ENCODE data around the gene ANKRD63.

Gene ANKRD63

DNA sequence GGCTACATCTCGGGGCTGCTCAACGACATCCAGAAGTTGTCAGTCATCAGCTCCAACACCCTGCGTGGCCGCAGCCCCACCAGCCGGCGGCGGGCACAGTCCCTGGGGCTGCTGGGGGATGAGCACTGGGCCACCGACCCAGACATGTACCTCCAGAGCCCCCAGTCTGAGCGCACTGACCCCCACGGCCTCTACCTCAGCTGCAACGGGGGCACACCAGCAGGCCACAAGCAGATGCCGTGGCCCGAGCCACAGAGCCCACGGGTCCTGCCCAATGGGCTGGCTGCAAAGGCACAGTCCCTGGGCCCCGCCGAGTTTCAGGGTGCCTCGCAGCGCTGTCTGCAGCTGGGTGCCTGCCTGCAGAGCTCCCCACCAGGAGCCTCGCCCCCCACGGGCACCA is 17.0 kb downstream of the ANKRD63 start:
- H3K36me3 ChIP-seq: no peaks in the 10 kb centered on the region
- DNase-seq: no peak
- 0 out of 2 replicates have a peak, but pooled peaks cover 2% of the 10 kb centered on the region for H3K4me1 ChIP-seq
- TF ChIP-seq, protein P1, sequence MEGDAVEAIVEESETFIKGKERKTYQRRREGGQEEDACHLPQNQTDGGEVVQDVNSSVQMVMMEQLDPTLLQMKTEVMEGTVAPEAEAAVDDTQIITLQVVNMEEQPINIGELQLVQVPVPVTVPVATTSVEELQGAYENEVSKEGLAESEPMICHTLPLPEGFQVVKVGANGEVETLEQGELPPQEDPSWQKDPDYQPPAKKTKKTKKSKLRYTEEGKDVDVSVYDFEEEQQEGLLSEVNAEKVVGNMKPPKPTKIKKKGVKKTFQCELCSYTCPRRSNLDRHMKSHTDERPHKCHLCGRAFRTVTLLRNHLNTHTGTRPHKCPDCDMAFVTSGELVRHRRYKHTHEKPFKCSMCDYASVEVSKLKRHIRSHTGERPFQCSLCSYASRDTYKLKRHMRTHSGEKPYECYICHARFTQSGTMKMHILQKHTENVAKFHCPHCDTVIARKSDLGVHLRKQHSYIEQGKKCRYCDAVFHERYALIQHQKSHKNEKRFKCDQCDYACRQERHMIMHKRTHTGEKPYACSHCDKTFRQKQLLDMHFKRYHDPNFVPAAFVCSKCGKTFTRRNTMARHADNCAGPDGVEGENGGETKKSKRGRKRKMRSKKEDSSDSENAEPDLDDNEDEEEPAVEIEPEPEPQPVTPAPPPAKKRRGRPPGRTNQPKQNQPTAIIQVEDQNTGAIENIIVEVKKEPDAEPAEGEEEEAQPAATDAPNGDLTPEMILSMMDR (IDR thresholded peaks at IDR 0.05; ENCODE audit: low read depth, low read length): no peak
- no peaks in the 10 kb centered on the region for H3K27me3 ChIP-seq
- H3K9me3 ChIP-seq: no peaks in the 10 kb centered on the region
- H3K4me3 ChIP-seq (ENCODE audit: low read depth, low read length): no peak overlapping the region

DNA sequence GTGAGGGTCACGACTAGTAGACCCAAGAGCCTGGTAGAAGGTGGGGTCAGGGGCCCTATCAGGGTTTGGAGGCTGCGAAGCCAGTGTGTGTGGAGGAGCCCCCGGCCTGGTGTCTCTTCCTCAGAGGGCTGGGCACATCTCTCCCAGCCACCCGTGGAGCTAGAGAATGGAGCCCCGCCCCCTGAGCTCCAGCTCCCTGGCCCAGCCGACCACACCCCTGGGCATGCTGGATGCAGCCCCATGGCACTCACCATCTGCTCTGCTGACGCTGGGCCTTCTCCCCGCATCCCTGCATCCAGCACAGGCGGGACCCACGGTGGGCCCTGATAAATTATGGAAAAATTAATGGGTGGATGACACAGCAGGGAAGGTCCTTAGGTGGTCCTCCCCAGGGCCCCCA is 17.5 kb downstream of the ANKRD63 start:
- TF ChIP-seq, protein P1 (IDR thresholded peaks at IDR 0.05; ENCODE audit: low read depth, low read length): no peak
- H3K9me3 ChIP-seq: no peaks in the 10 kb centered on the region
- no peak overlapping the region for H3K4me3 ChIP-seq (ENCODE audit: low read depth, low read length)
- no peaks in the 10 kb centered on the region for H3K27me3 ChIP-seq
- 0 out of 2 replicates have a peak, but pooled peaks cover 2% of the 10 kb centered on the region for H3K4me1 ChIP-seq
- no peak for DNase-seq
- no peaks in the 10 kb centered on the region for H3K36me3 ChIP-seq

DNA sequence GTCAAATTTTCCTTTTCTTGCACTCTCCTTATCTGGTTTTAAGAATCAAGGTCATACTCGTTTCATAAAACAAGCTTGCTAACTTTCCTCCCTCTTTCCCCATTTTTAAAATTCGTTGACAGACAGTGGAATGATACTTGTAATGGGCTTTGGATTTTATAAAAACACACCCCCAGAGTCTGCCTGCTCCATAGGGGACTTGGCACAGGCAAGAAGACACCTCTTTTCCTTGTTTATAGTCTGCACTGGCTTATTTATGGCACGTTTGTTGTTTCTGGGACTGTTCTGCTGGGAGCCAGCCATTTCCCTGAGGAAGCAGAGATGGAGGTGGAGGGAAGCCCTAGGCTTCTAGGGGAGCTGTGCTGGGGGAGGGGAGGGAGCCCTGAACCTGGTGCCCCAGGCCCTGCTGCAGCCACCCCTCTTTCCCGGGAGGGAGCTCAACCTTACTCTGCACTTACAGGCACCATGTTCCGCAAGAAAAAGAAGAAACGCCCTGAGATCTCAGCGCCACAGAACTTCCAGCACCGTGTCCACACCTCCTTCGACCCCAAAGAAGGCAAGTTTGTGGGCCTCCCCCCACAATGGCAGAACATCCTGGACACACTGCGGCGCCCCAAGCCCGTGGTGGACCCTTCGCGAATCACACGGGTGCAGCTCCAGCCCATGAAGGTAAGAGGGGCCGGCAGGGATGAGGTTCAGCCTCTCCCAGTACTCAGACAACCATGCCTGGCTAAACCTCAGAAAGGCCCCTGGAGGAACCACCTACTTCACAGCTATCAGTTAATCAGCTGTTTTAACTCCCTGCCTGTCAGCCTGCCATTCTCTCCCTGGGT is 18.3 kb downstream of the ANKRD63 start:
- no peaks in the 10 kb centered on the region for H3K36me3 ChIP-seq
- H3K4me3 ChIP-seq (ENCODE audit: low read depth, low read length): no peak overlapping the region
- TF ChIP-seq, protein P1 (IDR thresholded peaks at IDR 0.05; ENCODE audit: low read depth, low read length): no peak
- H3K4me1 ChIP-seq: 0 out of 2 replicates have a peak, but pooled peaks cover 2% of the 10 kb centered on the region
- H3K9me3 ChIP-seq: no peaks in the 10 kb centered on the region
- DNase-seq: no peak
- no peaks in the 10 kb centered on the region for H3K27me3 ChIP-seq

DNA sequence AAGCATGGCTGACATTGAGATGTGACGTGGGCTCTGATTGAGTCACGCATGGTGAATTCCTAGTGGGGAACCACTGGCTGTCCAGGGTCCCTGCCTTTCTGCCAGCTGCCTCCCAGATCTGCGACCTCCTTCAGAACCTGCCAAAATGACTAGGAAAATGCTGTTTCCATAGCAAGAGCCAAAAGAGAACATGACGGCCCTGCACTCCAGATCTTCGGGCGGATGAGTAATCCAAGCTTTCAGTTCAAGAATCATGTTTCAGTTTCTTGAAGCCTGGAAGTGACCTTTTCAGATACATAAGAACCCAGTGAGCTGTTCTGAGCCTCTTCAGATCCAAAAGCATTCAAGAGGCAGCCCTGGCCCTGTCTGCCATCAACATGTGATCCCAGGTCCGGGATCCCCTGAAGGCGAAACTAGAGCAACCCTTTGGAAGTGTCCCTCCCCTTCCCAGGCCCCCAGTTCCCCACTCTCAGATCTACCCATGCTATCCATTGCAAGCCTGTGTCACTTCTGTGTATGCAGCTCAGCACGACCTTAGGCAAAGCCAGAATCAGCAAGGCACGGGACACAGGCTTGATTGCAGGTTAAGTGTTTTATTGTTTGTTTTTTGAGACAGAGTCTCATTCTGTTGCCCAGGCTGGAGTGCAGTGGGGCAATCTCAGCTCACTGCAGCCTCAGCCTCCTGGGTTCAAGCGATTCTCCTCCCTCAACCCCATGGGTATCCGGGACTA is 19.7 kb downstream of the ANKRD63 start:
- no peaks in the 10 kb centered on the region for H3K27me3 ChIP-seq
- H3K4me3 ChIP-seq (ENCODE audit: low read depth, low read length): no peak overlapping the region
- no peaks in the 10 kb centered on the region for H3K4me1 ChIP-seq
- no peaks in the 10 kb centered on the region for H3K36me3 ChIP-seq
- TF ChIP-seq, protein P1 (IDR thresholded peaks at IDR 0.05; ENCODE audit: low read depth, low read length): no peak
- no peaks in the 10 kb centered on the region for H3K9me3 ChIP-seq
- DNase-seq: no peak

DNA sequence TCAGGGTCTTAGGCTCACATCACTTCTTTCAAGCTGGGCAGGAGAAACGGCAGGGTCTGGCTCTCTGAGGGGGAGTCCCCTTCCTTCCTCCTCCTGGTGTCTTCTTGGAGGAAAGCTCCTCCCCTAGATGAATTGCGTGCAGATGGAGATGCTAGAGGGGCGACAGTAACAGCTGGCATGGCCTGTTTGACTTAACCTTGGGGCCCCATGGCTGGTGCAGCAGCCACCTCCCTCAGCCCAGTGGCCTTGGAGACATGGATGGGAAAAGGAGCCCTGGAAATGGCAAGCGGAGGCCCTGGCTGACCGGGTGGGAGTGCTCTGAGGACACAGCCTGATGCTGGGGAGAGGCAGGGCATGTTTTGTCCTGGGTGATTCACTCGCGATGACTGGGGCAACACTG is 23.8 kb downstream of the ANKRD63 start:
- no peaks in the 10 kb centered on the region for H3K36me3 ChIP-seq
- H3K27me3 ChIP-seq: no peaks in the 10 kb centered on the region
- no peaks in the 10 kb centered on the region for H3K9me3 ChIP-seq
- H3K4me3 ChIP-seq (ENCODE audit: low read depth, low read length): no peak overlapping the region
- TF ChIP-seq, protein P1 (IDR thresholded peaks at IDR 0.05; ENCODE audit: low read depth, low read length): no peak
- H3K4me1 ChIP-seq: no peaks in the 10 kb centered on the region
- DNase-seq: no peak

DNA sequence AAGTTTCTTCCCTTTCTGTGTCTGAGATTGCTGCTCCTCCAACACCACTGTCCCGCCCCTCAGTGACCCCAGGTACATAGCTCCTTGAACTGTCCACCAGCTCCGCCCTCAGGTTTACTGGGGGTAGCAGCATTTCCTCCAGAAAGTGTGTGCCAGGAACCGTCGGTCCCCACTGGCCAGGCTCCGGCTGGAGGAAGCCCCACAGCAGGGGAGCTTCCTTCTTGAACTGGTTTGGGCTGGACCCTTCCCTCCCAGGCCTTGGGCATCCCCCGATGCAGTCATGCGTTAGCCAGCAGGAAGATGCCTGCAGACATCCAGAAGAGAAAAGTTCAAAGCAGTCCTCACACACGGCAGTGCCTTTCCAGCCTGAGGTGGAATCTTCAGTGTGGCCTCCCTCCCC is 24.3 kb downstream of the ANKRD63 start:
- Histone ChIP-seq H3K4me1 (no peaks in the 10 kb centered on the region), H3K27me3 (no peaks in the 10 kb centered on the region), H3K4me3 (ENCODE audit: low read depth, low read length) (no peak overlapping the region), H3K36me3 (no peaks in the 10 kb centered on the region), H3K9me3 (no peaks in the 10 kb centered on the region)
- no peak for DNase-seq
- TF ChIP-seq, protein P1 (IDR thresholded peaks at IDR 0.05; ENCODE audit: low read depth, low read length): no peak

Measured in BE2C (cell line).